Omental fat pad (tissue), 4 donors: ENCODE data around the gene PTK6. TPM values are rescaled to one million over a fixed set of nuclear protein-coding genes. Genes with fewer than 3 reads are reported as not detected.

Experiments
- ATAC-seq: fragments of 150-250 bp; one replicate; pipeline ENCODE4 v1.9.1; 2016; ENCODE audit warnings: mild to moderate bottlenecking, moderate library complexity; ENCODE audit not compliant: low FRiP score
- DNase-seq: peaks from one replicate; pipeline ENCODE4 v3.0.0-alpha.2; 2019; ENCODE audit warnings: low spot score
- CTCF ChIP-seq, 3 donors: fragments of 450-650 bp; IDR thresholded peaks; one replicate each; pipeline ENCODE4 v1.5.1; 2016 to 2017; ENCODE audit warnings: antibody characterized with exemption in 3 of 3, mild to moderate bottlenecking in 3 of 3, moderate library complexity in 2 of 3
- total RNA-seq, 4 donors: library from RNA; depleted of rRNA; stranded (reverse); fragments of >200 nt; gene quantifications; one replicate each; pipeline ENCODE4 v1.1.0, GENCODE V29; 2016

PTK6 gene
- total RNA-seq, 4 donors from 2014 or later: 0.12 to 0.63 (median 0.28) TPM; not detected in 1

DNA sequence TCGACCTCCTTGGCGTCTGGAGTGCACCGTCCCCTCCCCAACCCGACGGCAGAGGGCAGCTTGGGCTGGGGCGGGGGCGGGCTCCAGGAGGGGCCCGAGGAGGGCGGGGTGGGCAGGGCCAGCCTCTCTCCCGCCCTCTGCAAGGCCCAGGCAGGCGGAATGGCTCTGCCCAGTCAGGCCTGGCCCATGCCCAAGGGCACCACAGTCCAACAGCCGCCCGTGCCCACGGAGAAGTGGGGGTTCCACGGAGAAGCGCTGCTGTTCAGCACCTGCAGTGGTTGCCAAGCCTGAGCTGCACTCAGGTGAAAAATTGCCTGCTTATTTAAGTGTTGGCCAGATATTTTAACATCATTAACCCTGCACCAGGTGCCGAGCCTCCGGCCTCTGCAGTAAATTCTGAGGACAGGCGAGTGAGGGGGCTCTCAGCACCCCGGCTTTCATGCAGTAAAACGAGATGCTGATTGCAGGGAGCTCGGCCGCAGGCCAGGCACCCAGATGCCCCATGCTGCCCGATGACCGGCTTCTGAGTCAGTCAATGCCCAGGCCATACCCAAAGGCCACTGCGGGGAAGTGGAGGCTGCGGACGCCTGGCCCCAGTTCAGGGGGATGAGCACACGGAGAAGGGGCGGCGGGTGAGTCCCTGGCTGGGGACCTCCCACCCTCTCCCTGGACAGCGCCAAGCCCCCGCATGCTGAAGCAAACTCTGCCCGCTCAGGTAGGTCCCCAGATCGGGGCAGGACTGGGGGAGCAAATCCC lies 10.7 kb upstream of the PTK6 start, which contains the start of gene SRMS:
SRMS (minus strand) TSS at position 25 of the 756 bp plus-strand sequence. CDS start 286 bp downstream, outside the sequence.
- no peak for TF ChIP-seq CTCF (IDR thresholded peaks at IDR 0.05)
- ATAC-seq (no peak), DNase-seq (no peak)

GRCh38 chr20:63546956-63547724 lies 10.0 kb upstream of the PTK6 start:
- TF ChIP-seq CTCF (IDR thresholded peaks at IDR 0.05): no peak
- no peak for ATAC-seq

DNA sequence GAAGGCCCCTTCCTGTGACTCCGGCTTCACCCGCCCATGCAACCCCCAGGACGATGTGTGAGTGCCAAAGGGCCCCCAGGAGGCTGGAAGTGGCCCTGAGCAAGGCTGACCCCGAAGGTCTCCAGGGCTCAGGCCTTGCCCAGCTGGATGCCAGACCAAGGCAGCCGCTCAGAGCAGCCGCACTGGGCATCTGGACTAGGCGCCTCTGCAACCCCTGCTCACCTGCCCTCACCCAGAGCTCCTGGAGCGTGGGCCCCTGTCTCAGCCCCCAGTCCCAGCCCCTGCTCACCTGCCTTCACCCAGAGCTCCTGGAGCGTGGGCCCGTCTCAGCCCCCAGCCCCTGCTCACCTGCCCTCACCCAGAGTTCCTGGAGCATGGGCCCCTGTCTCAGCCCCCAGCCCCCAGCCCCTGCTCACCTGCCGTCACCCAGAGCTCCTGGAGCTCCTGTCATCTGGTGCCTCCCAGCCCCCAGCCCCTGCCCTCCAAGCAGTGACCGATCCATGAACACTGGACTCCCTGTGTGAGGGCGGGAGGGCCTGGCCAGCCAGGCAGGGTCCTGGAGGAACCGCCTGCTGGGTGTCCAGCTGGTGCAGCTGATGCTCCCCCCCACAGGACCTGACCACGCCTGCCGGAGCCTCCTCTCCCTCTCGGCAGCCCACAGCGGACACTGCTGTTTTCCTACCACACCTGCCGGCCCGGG lies 9.2 kb upstream of the PTK6 start:
- TF ChIP-seq CTCF (IDR thresholded peaks at IDR 0.05): no peak
- DNase-seq (no peak), ATAC-seq (no peak)

More at GRCh38 chr20:63546956-63547724, 10.0 kb upstream of the PTK6 start:
- DNase-seq: no peak

DNA sequence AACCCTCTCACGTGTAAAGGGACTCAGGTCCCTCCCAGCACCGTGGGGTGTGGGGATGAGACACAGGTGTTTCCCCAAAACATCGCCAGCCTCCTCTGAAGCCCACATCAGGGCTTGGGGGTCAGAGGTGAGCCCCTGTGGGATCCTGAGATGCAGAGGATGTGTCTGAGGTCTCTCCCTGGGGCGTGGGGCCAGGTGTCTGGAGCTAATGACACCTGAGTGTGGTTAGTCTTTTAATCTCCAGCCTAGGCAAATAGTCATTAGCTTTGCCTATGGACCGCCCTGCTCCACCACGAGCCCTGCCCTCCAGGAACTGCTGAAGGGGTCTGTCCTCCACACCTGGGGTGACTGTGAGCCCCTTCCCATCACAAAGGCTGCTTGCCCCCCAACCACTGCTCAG lies 8.6 kb upstream of the PTK6 start:
- DNase-seq (no peak), ATAC-seq (no peak)
- TF ChIP-seq CTCF (IDR thresholded peaks at IDR 0.05): no peak

- no peak for DNase-seq
- ATAC-seq: no peak
- no peak for TF ChIP-seq CTCF (IDR thresholded peaks at IDR 0.05)
These were observed 7.9 kb upstream of the PTK6 start for GRCh38 chr20:63544958-63545516.

DNA sequence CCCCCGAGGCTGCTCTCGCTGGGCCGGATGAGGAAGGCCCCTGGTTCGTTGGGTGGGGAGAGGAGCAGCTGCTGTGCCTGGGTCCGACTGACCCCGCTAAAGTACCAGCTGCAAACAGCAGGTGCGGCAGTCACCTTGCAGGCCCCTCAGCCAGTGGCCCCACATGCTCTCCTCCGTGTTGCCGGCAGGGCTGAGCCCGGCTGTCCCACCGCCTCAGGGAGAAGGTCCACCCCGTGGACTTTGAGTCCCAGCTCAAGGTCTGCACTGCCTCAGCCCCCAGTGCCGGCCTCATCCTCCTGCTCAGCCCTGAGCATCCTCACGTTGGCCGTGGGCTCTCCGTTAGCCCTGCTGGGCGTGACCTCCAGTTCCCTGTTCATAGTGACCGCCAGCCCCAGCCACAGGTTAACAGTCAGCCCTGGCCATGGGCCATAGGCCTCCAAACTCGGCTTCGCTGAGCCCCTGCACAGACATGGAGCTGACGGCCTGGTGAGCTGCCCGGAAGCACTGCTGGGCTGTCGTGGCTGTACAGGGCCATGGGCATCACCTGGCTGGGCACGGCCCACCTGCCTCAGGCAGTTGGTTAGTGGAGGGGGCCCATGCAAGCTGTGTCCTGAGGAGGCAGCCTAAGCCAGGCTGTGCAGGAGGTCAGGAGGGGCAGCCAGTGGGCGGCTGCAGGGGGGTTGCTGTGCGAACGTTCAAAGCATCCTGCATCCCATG lies 7.2 kb upstream of the PTK6 start:
- no peak for ATAC-seq
- no peak for DNase-seq
- no peak for TF ChIP-seq CTCF (IDR thresholded peaks at IDR 0.05)
